PC-3 (cell line): ENCODE data around the gene IQSEC1.

Experiments used
- CTCF ChIP-seq: fragments of 300-600 bp; sonication (generic); conservative IDR thresholded peaks from 2 replicates; pipeline ENCODE4 v1.5.1; 2017; ENCODE audit warnings: antibody characterized with exemption, low read depth, mild to moderate bottlenecking, low read length
- EZH2phosphoT487 ChIP-seq: fragments of 300-600 bp; sonication (generic); IDR thresholded peaks from 2 replicates; pipeline ENCODE4 v1.6.1; 2018; ENCODE audit warnings: mild to moderate bottlenecking, antibody characterized with exemption, low read length, borderline replicate concordance

- TF ChIP-seq CTCF, result no peak
- TF ChIP-seq EZH2phosphoT487, result no peak
Measured at GRCh38 chr3:13007251-13007941, 65.8 kb downstream of the IQSEC1 start.
